SU-DHL-6 (cell line): ENCODE data around the gene PICK1.

Experiments used
- H2AFZ ChIP-seq: fragments of 200-600 bp; sonication (generic); 2 replicates; pipeline ENCODE4 v1.6.1; 2014; ENCODE audit warnings: low read depth, mild to moderate bottlenecking, moderate library complexity, mixed read lengths, antibody characterized with exemption, low read length; ENCODE audit not compliant: severe bottlenecking
- H3F3A ChIP-seq: fragments of 200-600 bp; shearing (Covaris generic); 2 replicates; pipeline ENCODE4 v1.6.0; 2016; ENCODE audit warnings: antibody characterized with exemption, mild to moderate bottlenecking; ENCODE audit not compliant: insufficient read depth
- H3K27ac ChIP-seq: fragments of 200-600 bp; sonication (generic); 2 replicates; pipeline ENCODE4 v1.5.1; 2016; ENCODE audit warnings: low read depth, mild to moderate bottlenecking, low read length, moderate library complexity, mixed read lengths
- H3K27me3 ChIP-seq: fragments of 200-600 bp; sonication (generic), shearing (Covaris generic); 2 replicates; pipeline ENCODE4 v1.6.0; 2014; ENCODE audit warnings: mild to moderate bottlenecking, low read length
- H3K36me3 ChIP-seq: fragments of 200-600 bp; sonication (generic); 2 replicates; pipeline ENCODE4 v1.6.1; 2014; ENCODE audit warnings: mild to moderate bottlenecking, low read length, mixed read lengths
- H3K4me2 ChIP-seq: fragments of 300-600, 200-600 bp; shearing (Covaris generic), sonication (generic); 2 replicates; pipeline ENCODE4 v1.6.0; 2014; ENCODE audit warnings: low read length, low read depth, mild to moderate bottlenecking; ENCODE audit not compliant: poor library complexity, severe bottlenecking
- H3K4me3 ChIP-seq: fragments of 200-600 bp; sonication (generic); 2 replicates; pipeline ENCODE4 v1.5.1; 2014; ENCODE audit warnings: antibody characterized with exemption, low read length, mild to moderate bottlenecking, mixed read lengths; ENCODE audit not compliant: insufficient read depth, poor library complexity, severe bottlenecking
- H3K79me2 ChIP-seq: fragments of 200-600 bp; sonication (generic); 2 replicates; pipeline ENCODE4 v1.6.1; 2014; ENCODE audit warnings: mild to moderate bottlenecking, low read length, moderate library complexity; ENCODE audit not compliant: insufficient read depth
- H3K9ac ChIP-seq: fragments of 200-600 bp; sonication (generic); 2 replicates; pipeline ENCODE4 v1.7.0; 2014; ENCODE audit warnings: mild to moderate bottlenecking, low read length
- H3K9me2 ChIP-seq: fragments of 200-600 bp; sonication (generic); replicated peaks from 2 replicates; pipeline ENCODE4 v1.6.1; 2014; ENCODE audit warnings: low read length; ENCODE audit not compliant: insufficient read depth
- H3K9me3 ChIP-seq: fragments of 200-600 bp; sonication (generic); 2 replicates; pipeline ENCODE4 v1.6.1; 2014; ENCODE audit warnings: low read length, mixed read lengths; ENCODE audit not compliant: insufficient read depth
- H4K20me1 ChIP-seq: fragments of 200-600 bp; sonication (generic); 2 replicates; pipeline ENCODE4 v1.6.1; 2014; ENCODE audit warnings: low read depth, mild to moderate bottlenecking, antibody characterized with exemption, low read length, moderate library complexity, mixed read lengths
- CTCF ChIP-seq: fragments of 200-600 bp; sonication (generic); IDR thresholded peaks from one replicate; pipeline ENCODE4 v1.5.1; 2017; ENCODE audit warnings: antibody characterized with exemption, mild to moderate bottlenecking, low read length, moderate library complexity; ENCODE audit not compliant: insufficient read depth, poor library complexity, severe bottlenecking
- EZH2phosphoT487 ChIP-seq: fragments of 200-600 bp; sonication (generic), shearing (Covaris generic); conservative IDR thresholded peaks from 2 replicates; pipeline ENCODE4 v1.6.1; 2018; ENCODE audit warnings: mild to moderate bottlenecking, antibody characterized with exemption, low read length, moderate library complexity, mixed read lengths

PICK1 gene

GRCh38 chr22:38120359-38121110 is 63.3 kb downstream of the PICK1 start:
- no peaks in the 10 kb centered on the region for H4K20me1 ChIP-seq
- no peaks in the 10 kb centered on the region for H3K79me2 ChIP-seq
- no peak overlapping the region for H3K4me3 ChIP-seq
- no peaks in the 10 kb centered on the region for H3K9me2 ChIP-seq
- no peak overlapping the region for H3K27ac ChIP-seq
- H3F3A ChIP-seq, result no peaks in the 10 kb centered on the region
- no peak overlapping the region for H2AFZ ChIP-seq
- no peak overlapping the region for H3K4me2 ChIP-seq
- no peaks in the 10 kb centered on the region for H3K9me3 ChIP-seq
- TF ChIP-seq CTCF (no peak), EZH2phosphoT487 (no peak)
- H3K9ac ChIP-seq, result no peak overlapping the region
- no peaks in the 10 kb centered on the region for H3K36me3 ChIP-seq
- no peaks in the 10 kb centered on the region for H3K27me3 ChIP-seq

GRCh38 chr22:38122616-38123015 is 65.4 kb downstream of the PICK1 start:
- no peaks in the 10 kb centered on the region for H4K20me1 ChIP-seq
- H3K9me3 ChIP-seq, result no peaks in the 10 kb centered on the region
- no peaks in the 10 kb centered on the region for H3K9me2 ChIP-seq
- no peaks in the 10 kb centered on the region for H3F3A ChIP-seq
- no peak overlapping the region for H3K9ac ChIP-seq
- H3K27ac ChIP-seq, result no peak overlapping the region
- no peak overlapping the region for H3K4me2 ChIP-seq
- no peaks in the 10 kb centered on the region for H3K79me2 ChIP-seq
- TF ChIP-seq CTCF (no peak), EZH2phosphoT487 (no peak)
- H3K4me3 ChIP-seq, result no peak overlapping the region
- no peaks in the 10 kb centered on the region for H3K36me3 ChIP-seq
- H3K27me3 ChIP-seq, result no peaks in the 10 kb centered on the region
- no peak overlapping the region for H2AFZ ChIP-seq

GRCh38 chr22:38124236-38124974 is 67.2 kb downstream of the PICK1 start:
- no peak overlapping the region for H3K27ac ChIP-seq
- no peaks in the 10 kb centered on the region for H3K9me3 ChIP-seq

More at GRCh38 chr22:38124236-38124974, 67.2 kb downstream of the PICK1 start:
- no peak overlapping the region for H2AFZ ChIP-seq
- no peaks in the 10 kb centered on the region for H3K27me3 ChIP-seq
- no peaks in the 10 kb centered on the region for H3K79me2 ChIP-seq
- TF ChIP-seq EZH2phosphoT487, result no peak
- TF ChIP-seq CTCF, result no peak
- no peak overlapping the region for H3K4me3 ChIP-seq
- H3K4me2 ChIP-seq, result no peak overlapping the region
- no peaks in the 10 kb centered on the region for H3F3A ChIP-seq
- H3K9me2 ChIP-seq, result no peaks in the 10 kb centered on the region
- H3K9ac ChIP-seq, result no peak overlapping the region
- no peaks in the 10 kb centered on the region for H3K36me3 ChIP-seq
- no peaks in the 10 kb centered on the region for H4K20me1 ChIP-seq
